WTC11 (cell line): ENCODE data around the gene FCHSD2.

ENCODE experiments used
- ESRRA ChIP-seq: sonication (generic); formaldehyde crosslinking; IDR thresholded peaks from 2 replicates; pipeline ENCODE4 v1.8.1; 2022; ENCODE audit warnings: mild to moderate bottlenecking, missing genetic modification reagents, borderline replicate concordance
- NFYB ChIP-seq: sonication (generic); formaldehyde crosslinking; conservative IDR thresholded peaks from 2 replicates; pipeline ENCODE4 v1.8.0; 2022; ENCODE audit warnings: low read depth, missing genetic modification reagents
- SMAD4 ChIP-seq: sonication (generic); formaldehyde crosslinking; IDR thresholded peaks from 2 replicates; pipeline ENCODE4 v1.8.0; 2022; ENCODE audit warnings: mild to moderate bottlenecking, missing genetic modification reagents
- ZNF317 ChIP-seq: sonication (generic); formaldehyde crosslinking; IDR thresholded peaks from 2 replicates; pipeline ENCODE4 v1.8.1; 2023; ENCODE audit warnings: low read depth, mild to moderate bottlenecking, moderate library complexity, missing genetic modification reagents, borderline replicate concordance
- TF ChIP-seq, protein P1 (sequence below): fragments of 200-600 bp; IDR thresholded peaks from 2 replicates; pipeline ENCODE4 v1.8.0; 2022; ENCODE audit warnings: antibody characterized with exemption

DNA sequence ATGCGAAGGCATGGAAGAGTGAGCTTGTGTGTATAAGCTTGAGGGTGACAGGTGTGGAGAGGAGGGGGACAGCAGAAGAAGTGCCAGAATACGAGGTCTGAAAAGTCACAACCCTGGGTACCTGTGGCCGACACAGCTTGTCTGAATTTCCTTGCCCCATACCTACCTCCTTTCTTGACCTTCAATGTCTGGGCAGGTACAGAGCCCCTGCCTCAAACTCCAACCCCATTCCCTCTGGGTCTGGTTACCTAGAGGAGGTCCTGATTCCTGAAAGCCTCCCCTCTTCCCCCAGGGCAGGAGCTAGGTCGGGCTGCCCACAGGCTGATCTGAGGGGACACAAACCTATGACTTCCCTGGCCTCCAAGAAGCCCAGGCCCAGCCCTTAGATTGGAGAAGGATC is 36.6 kb upstream of the FCHSD2 start:
- TF ChIP-seq, protein P1, sequence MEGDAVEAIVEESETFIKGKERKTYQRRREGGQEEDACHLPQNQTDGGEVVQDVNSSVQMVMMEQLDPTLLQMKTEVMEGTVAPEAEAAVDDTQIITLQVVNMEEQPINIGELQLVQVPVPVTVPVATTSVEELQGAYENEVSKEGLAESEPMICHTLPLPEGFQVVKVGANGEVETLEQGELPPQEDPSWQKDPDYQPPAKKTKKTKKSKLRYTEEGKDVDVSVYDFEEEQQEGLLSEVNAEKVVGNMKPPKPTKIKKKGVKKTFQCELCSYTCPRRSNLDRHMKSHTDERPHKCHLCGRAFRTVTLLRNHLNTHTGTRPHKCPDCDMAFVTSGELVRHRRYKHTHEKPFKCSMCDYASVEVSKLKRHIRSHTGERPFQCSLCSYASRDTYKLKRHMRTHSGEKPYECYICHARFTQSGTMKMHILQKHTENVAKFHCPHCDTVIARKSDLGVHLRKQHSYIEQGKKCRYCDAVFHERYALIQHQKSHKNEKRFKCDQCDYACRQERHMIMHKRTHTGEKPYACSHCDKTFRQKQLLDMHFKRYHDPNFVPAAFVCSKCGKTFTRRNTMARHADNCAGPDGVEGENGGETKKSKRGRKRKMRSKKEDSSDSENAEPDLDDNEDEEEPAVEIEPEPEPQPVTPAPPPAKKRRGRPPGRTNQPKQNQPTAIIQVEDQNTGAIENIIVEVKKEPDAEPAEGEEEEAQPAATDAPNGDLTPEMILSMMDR, result no peak
- TF ChIP-seq ESRRA (CRISPR knock-in tag) (no peak), SMAD4 (no peak), NFYB (CRISPR knock-in tag) (no peak), ZNF317 (CRISPR knock-in tag) (no peak)
